ENCODE results near the gene LLCFC1.

The LLCFC1 gene

DNA sequence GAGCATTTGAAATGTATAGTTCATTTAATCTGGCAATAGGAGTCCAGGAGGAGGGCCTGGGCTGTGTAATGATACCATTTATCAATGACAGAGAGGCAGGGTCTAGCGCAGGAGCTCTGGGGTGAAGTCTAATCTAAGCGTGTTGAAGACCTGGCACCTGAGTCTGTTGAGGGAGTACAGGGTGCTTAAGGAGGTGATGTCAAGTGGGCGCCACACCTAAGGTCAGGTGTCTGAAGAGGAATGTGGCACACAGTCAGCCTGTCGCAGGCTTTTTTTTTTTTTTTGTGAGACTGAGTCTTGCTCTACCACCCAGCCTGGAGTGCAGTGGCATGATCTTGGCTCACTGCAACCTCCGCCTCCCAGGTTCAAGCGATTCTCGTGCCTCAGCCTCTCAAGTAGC, 2.3 kb downstream of the LLCFC1 start:
- WGBS (ENCODE audit: extremely low coverage, insufficient coverage, insufficient read length), result no CpG with 5 or more reads among the region's 7 CpGs
- H2BK12ac ChIP-seq (ENCODE audit: low read length), result no peak overlapping the region
- H3K4ac ChIP-seq (ENCODE audit: low read depth, low read length), result no peak overlapping the region

GRCh38 chr7:142942746-142943145, 3.5 kb downstream of the LLCFC1 start:
- Histone ChIP-seq H2BK120ac (ENCODE audit: insufficient read depth, low read length, poor library complexity) (no peak overlapping the region), H2BK5ac (ENCODE audit: low read depth, low read length, poor library complexity) (no peak overlapping the region), H4K12ac (ENCODE audit: low read depth, low read length) (no peak overlapping the region), H3K79me1 (ENCODE audit: low read length) (no peaks in the 10 kb centered on the region), H3K4me1 (ENCODE audit: control insufficient read depth in 1 of 2, insufficient read depth in 2 of 2, low read length in 2 of 2) (peaks cover 0 to 3% of the 10 kb centered on the region in 2 experiments), H3K18ac (ENCODE audit: low read length) (no peak overlapping the region), H3K27me3 (ENCODE audit: insufficient read depth, low read length) (no peaks in the 10 kb centered on the region), H2AFZ (ENCODE audit: insufficient read depth, low read length, poor library complexity) (no peak overlapping the region), H3K27ac (ENCODE audit: low read depth, low read length) (no peak overlapping the region), H4K8ac (ENCODE audit: low read depth, low read length) (no peak overlapping the region), H3K79me2 (ENCODE audit: control insufficient read depth, insufficient read depth, low read length, poor library complexity) (no peaks in the 10 kb centered on the region), H3K23ac (ENCODE audit: low read length) (no peak overlapping the region), H2AK5ac (ENCODE audit: low read length) (no peak overlapping the region), H3K4me2 (ENCODE audit: low read length) (no peak overlapping the region), H3K4ac (ENCODE audit: low read depth, low read length) (no peak overlapping the region), H4K91ac (ENCODE audit: low read depth, low read length) (no peak overlapping the region), H3K36me3 (ENCODE audit: control insufficient read depth in 1 of 2, insufficient read depth in 2 of 2, low read length in 2 of 2) (no peaks in the 10 kb centered on the region), H2BK12ac (ENCODE audit: low read length) (no peak overlapping the region), H3K9me3 (ENCODE audit: insufficient read depth, low read depth, low read length) (peaks cover 10% of the 10 kb centered on the region), H3K9ac (ENCODE audit: low read length) (no peak overlapping the region), H3K14ac (ENCODE audit: low read length) (no peak overlapping the region), H3K4me3 (ENCODE audit: low read depth, low read length) (no peak overlapping the region)
- WGBS (ENCODE audit: extremely low coverage, insufficient coverage, insufficient read length), result no CpG with 5 or more reads among the region's 6 CpGs
- no peak for DNase-seq

More for the DNA sequence above, 2.3 kb downstream of the LLCFC1 start:
- Histone ChIP-seq H3K4me2 (ENCODE audit: low read length) (no peak overlapping the region), H3K18ac (ENCODE audit: low read length) (no peak overlapping the region), H2AFZ (ENCODE audit: insufficient read depth, low read length, poor library complexity) (no peak overlapping the region), H3K4me1 (ENCODE audit: control insufficient read depth in 1 of 2, insufficient read depth in 2 of 2, low read length in 2 of 2) (peaks cover 0 to 3% of the 10 kb centered on the region in 2 experiments), H3K9me3 (ENCODE audit: insufficient read depth, low read depth, low read length) (peaks cover 10% of the 10 kb centered on the region), H3K9ac (ENCODE audit: low read length) (no peak overlapping the region), H4K8ac (ENCODE audit: low read depth, low read length) (no peak overlapping the region), H3K27ac (ENCODE audit: low read depth, low read length) (no peak overlapping the region), H2BK120ac (ENCODE audit: insufficient read depth, low read length, poor library complexity) (no peak overlapping the region), H3K4me3 (ENCODE audit: low read depth, low read length) (no peak overlapping the region), H3K23ac (ENCODE audit: low read length) (no peak overlapping the region), H4K91ac (ENCODE audit: low read depth, low read length) (no peak overlapping the region), H3K27me3 (ENCODE audit: insufficient read depth, low read length) (no peaks in the 10 kb centered on the region), H3K36me3 (ENCODE audit: control insufficient read depth in 1 of 2, insufficient read depth in 2 of 2, low read length in 2 of 2) (no peaks in the 10 kb centered on the region), H3K79me2 (ENCODE audit: control insufficient read depth, insufficient read depth, low read length, poor library complexity) (no peaks in the 10 kb centered on the region), H2BK5ac (ENCODE audit: low read depth, low read length, poor library complexity) (no peak overlapping the region), H4K12ac (ENCODE audit: low read depth, low read length) (no peak overlapping the region), H3K79me1 (ENCODE audit: low read length) (no peaks in the 10 kb centered on the region), H3K14ac (ENCODE audit: low read length) (no peak overlapping the region), H2AK5ac (ENCODE audit: low read length) (no peak overlapping the region)
- no peak for DNase-seq

- no peak for DNase-seq
- Histone ChIP-seq H3K4me1 (ENCODE audit: control insufficient read depth in 1 of 2, insufficient read depth in 2 of 2, low read length in 2 of 2) (peaks cover 0 to 3% of the 10 kb centered on the region in 2 experiments), H3K79me2 (ENCODE audit: control insufficient read depth, insufficient read depth, low read length, poor library complexity) (no peaks in the 10 kb centered on the region), H3K27ac (ENCODE audit: low read depth, low read length) (no peak overlapping the region), H2AFZ (ENCODE audit: insufficient read depth, low read length, poor library complexity) (no peak overlapping the region), H3K9me3 (ENCODE audit: insufficient read depth, low read depth, low read length) (peaks cover 10% of the 10 kb centered on the region), H3K18ac (ENCODE audit: low read length) (no peak overlapping the region), H4K12ac (ENCODE audit: low read depth, low read length) (no peak overlapping the region), H2AK5ac (ENCODE audit: low read length) (no peak overlapping the region), H4K91ac (ENCODE audit: low read depth, low read length) (no peak overlapping the region), H3K36me3 (ENCODE audit: control insufficient read depth in 1 of 2, insufficient read depth in 2 of 2, low read length in 2 of 2) (no peaks in the 10 kb centered on the region), H3K27me3 (ENCODE audit: insufficient read depth, low read length) (no peaks in the 10 kb centered on the region), H3K9ac (ENCODE audit: low read length) (no peak overlapping the region), H3K23ac (ENCODE audit: low read length) (no peak overlapping the region), H4K8ac (ENCODE audit: low read depth, low read length) (no peak overlapping the region), H2BK5ac (ENCODE audit: low read depth, low read length, poor library complexity) (no peak overlapping the region), H2BK12ac (ENCODE audit: low read length) (no peak overlapping the region), H2BK120ac (ENCODE audit: insufficient read depth, low read length, poor library complexity) (no peak overlapping the region), H3K4me2 (ENCODE audit: low read length) (no peak overlapping the region), H3K4ac (ENCODE audit: low read depth, low read length) (no peak overlapping the region), H3K14ac (ENCODE audit: low read length) (no peak overlapping the region), H3K79me1 (ENCODE audit: low read length) (no peaks in the 10 kb centered on the region), H3K4me3 (ENCODE audit: low read depth, low read length) (no peak overlapping the region)
- no CpG with 5 or more reads among the region's 7 CpGs for WGBS (ENCODE audit: extremely low coverage, insufficient coverage, insufficient read length)
Measured at GRCh38 chr7:142943706-142944268, 4.5 kb downstream of the LLCFC1 start.

DNA sequence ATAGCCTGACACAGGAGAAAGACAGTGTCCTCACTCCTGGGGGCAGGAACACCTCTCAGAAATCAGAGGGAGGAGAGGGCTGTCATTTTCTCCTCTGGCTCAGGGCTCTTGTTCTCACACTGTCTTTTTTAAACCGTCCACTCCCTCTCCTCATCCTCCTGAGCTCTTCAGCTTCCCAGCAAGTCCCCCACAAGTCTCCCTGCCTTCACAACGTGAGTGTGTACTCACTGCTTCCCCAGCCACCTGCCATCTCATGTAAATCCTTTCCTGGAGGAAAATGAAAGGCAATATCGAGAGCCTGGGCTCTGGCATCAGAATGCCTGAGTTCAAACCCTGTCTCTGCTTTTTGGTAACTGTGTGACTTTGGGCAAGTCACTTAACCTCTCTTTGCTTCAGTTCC, 5.7 kb downstream of the LLCFC1 start:
- no peak overlapping the region for H3K14ac ChIP-seq (ENCODE audit: low read length)
- no peaks in the 10 kb centered on the region for H3K79me1 ChIP-seq (ENCODE audit: low read length)
- H3K18ac ChIP-seq (ENCODE audit: low read length), result no peak overlapping the region
- H3K4ac ChIP-seq (ENCODE audit: low read depth, low read length), result no peak overlapping the region
- H3K9ac ChIP-seq (ENCODE audit: low read length), result no peak overlapping the region
- H3K4me2 ChIP-seq (ENCODE audit: low read length), result no peak overlapping the region
- H4K12ac ChIP-seq (ENCODE audit: low read depth, low read length), result no peak overlapping the region
- no peak overlapping the region for H2AK5ac ChIP-seq (ENCODE audit: low read length)
- no peak overlapping the region for H3K23ac ChIP-seq (ENCODE audit: low read length)
- peaks cover 10% of the 10 kb centered on the region for H3K9me3 ChIP-seq (ENCODE audit: insufficient read depth, low read depth, low read length)
- no peak overlapping the region for H2BK5ac ChIP-seq (ENCODE audit: low read depth, low read length, poor library complexity)
- H3K4me1 ChIP-seq (ENCODE audit: control insufficient read depth in 1 of 2, insufficient read depth in 2 of 2, low read length in 2 of 2), result peaks cover 0 to 3% of the 10 kb centered on the region in 2 experiments
- no peak overlapping the region for H3K27ac ChIP-seq (ENCODE audit: low read depth, low read length)
- no peak overlapping the region for H4K8ac ChIP-seq (ENCODE audit: low read depth, low read length)
- no peak overlapping the region for H2BK12ac ChIP-seq (ENCODE audit: low read length)
- no peak overlapping the region for H2BK120ac ChIP-seq (ENCODE audit: insufficient read depth, low read length, poor library complexity)
- no peak for DNase-seq
- no peaks in the 10 kb centered on the region for H3K79me2 ChIP-seq (ENCODE audit: control insufficient read depth, insufficient read depth, low read length, poor library complexity)
- no peaks in the 10 kb centered on the region for H3K36me3 ChIP-seq (ENCODE audit: control insufficient read depth in 1 of 2, insufficient read depth in 2 of 2, low read length in 2 of 2)
- H2AFZ ChIP-seq (ENCODE audit: insufficient read depth, low read length, poor library complexity), result no peak overlapping the region
- H3K27me3 ChIP-seq (ENCODE audit: insufficient read depth, low read length), result no peaks in the 10 kb centered on the region
- WGBS (ENCODE audit: extremely low coverage, insufficient coverage, insufficient read length), result no CpG with 5 or more reads among the region's 3 CpGs
- H3K4me3 ChIP-seq (ENCODE audit: low read depth, low read length), result no peak overlapping the region
- no peak overlapping the region for H4K91ac ChIP-seq (ENCODE audit: low read depth, low read length)
